AG08395 (cell line): ENCODE data around the gene PDZD2.

ENCODE experiments used
- DNase-seq: peaks from one replicate; pipeline ENCODE4 v3.0.0; 2012; ENCODE audit warnings: mixed read lengths, low spot score

Gene PDZD2

DNA sequence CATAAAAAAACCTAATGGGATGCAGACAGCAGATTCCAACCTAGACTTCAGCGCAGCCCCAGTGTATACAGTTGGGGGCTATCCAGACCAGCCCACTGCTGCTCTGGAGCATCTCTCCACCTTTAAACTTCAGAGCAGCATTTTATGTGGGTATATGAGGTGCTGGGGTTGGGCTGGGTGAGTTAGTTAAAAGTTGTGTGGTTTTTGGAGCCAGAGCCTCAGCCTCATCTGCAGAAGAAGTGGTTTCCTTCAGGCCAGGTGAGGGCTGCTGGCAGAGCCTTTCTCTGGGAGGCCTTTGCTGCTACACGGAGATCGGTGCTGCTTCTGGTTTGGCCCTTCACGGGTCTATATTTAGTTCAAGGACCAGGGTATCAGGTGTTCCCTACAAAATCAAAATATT, 228.3 kb downstream of the PDZD2 start:
- DNase-seq = no peak

DNA sequence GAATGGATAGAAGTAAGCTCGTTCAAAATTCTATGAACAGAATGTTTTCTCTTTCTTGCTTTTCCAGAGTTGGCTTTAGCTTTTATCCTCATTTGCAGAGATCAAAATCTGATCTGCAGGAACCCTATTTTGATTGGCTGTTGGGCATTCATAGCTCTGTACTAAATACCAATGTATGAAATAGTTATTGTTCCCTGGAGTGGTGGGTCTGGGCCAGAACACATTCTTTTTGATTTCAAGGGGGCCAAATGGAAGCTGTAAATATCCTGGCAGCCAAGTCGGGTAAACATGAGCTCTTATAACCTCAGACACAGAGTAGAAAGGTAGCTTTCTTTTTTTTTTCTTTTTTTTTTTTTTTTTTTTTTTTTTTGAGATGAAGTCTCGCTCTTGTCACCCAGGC, 241.5 kb downstream of the PDZD2 start:
- no peak for DNase-seq

DNA sequence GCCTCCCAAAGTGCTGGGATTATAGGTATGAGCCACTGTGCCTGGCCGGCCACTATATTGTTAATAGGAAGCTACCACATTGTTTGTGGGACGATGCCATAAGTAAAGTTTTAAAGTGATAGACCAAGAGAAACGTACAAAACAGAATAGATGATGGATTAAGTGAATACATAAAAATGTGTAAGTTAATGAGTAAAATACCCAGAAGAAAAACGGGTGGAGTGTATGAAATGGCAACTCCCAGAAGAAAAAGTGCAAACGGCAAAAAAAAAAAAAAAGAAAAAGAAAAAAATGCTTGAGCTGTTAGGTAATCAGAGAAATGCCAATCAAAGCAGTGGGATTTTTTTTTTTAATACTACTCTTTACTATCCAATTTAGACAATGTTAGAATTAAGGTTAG, 246.0 kb downstream of the PDZD2 start:
- no peak for DNase-seq

DNA sequence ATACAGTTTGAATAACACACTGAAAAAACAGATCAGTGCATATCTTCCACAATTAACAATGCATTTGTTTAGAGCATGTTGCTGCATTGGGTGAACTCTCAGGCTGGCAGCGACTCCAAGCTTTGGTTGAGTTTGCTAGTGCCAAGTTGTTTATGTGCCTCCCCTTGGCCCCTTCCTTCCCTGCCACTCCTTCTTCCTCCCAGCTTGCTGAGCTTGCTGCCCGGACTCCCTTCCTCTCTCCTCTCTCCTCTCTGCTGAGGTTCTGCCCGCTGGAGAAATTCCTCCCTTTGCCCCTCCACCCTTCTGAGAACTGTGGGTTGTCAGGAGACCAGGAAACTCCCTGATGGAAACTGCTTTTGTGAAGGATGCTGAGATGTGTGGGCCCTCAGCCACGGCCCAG, 247.3 kb downstream of the PDZD2 start:
- DNase-seq = no peak

DNA sequence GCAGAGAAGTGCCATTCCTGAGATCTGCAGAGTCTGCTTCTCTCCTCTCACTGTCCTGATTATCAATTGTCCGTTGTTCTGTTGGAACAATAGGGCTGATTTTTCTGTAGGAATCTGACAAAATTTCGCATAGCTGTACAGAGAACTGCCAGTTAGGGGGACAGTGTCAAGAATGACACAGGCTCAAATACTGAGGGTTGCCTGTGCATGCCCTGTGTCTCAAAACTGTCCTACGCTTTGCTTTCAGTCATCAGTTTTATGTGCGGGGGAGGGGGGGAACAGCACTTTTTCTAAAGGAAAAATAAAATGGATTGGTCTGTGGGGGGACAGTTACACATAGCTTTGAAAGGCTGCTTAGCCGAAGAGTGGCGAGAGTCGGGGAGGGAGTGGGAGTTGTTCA, 248.6 kb downstream of the PDZD2 start:
- no peak for DNase-seq

DNA sequence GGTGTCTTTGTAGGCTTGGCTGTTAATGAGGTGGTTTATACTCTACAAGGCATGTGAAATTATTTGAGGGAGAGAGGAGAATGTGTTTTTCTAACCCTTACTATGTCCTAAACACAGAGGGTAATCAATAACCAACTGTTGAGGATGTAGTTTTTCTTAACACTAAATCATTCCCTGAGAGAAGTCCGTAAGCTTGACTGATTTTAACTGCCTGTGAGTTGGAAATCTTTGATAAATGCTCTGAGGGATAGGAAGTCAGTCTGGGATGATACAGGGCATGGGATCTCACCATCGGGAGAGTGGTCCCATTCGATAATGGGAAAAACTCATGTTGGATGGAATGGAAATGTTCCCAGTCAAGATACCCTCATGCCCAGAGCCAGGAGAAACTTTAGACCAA, 249.6 kb downstream of the PDZD2 start:
- no peak for DNase-seq

DNA sequence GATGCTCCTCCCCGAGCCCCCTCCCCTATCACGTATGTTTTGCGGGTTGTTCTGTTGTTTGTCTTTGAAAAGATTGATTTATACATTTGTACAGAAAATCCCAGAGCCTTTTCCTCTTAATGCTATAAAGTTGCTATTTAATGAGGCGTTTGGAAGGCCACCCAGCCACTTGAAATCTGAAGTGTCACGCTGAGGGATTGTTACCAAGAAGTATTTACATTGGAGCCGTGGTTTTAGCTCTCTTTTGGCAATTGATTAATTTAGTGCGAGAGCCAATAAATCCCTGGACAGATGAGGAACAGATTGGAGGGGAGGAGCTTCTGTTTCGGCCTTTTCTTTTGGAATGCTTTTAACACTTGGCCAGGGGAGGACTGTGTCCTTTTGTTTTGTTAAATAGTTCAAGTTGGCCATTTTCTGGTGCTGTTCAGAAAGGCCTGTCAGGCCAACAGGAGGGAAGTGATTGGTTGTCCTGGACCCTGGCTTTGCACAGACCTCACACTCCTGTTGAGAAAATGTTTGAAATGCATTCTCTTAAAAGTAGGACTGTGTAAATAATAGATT, 250.2 kb downstream of the PDZD2 start:
- DNase-seq = no peak

DNA sequence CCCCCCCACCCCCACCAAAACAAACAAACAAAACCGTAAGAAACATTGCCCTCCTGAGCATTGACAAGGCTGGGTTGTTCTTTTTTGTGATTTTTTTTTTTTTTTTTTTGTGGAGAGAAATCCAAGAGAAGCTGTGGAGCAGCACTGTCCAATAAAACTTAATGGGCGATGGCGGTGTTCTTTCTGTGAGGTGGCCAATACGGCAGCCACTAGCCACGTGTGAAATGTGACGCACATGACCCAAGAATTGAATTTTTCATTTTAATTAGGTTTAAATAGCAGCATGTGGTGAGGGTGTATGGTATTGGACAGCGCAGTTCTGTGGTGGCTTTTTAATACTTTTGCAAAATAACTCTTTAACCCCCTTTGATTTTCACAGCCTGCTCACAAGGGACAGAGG, 251.1 kb downstream of the PDZD2 start:
- DNase-seq = no peak

DNA sequence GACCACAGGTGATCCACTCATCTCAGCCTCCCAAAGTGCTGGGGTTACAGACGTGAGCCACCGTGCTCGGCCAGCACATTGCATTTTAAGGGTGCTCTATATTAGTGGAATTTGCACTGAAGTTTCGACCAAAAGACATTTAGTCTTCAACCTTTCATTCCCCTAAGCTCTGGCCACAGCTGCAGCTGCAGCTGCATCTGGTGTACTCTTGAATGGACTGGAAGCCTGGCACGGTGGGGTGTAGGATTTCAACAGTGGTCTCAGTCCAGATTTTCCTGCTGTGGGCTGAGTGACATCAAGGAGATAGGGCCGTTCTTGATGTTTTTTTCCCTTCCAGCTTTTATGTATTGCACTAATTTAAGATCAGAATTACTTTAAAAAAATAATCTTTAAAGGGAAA, 255.2 kb downstream of the PDZD2 start:
- DNase-seq = no peak

DNA sequence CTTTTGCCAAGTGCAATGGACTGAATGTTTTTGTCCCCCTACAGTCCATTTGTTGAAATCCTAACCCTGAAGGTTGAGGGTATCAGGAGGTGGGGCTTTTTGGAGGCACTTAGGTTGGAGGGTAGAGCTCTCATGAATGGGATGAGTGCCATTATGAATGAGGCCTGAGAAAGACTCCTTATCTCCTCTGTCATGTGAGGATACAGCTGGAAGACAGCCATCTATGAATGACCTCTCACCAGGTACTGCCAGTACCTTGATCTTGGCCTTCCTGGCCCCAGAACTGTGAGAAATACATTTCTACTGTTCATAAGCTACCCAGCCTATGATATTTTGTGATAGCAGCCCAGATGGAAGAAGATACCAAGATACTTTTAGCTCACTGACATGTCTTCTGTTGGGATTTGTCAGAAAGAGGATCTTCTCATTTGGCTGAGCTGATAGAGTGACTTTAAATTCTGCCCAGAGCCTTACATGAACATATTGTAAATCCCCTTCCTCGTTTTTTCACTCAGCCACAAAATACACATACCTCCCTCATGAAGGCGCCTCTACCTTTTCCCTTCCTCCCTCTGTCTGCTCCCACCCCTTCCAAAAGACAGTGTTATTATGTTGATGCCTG, 256.4 kb downstream of the PDZD2 start:
- DNase-seq = no peak

DNA sequence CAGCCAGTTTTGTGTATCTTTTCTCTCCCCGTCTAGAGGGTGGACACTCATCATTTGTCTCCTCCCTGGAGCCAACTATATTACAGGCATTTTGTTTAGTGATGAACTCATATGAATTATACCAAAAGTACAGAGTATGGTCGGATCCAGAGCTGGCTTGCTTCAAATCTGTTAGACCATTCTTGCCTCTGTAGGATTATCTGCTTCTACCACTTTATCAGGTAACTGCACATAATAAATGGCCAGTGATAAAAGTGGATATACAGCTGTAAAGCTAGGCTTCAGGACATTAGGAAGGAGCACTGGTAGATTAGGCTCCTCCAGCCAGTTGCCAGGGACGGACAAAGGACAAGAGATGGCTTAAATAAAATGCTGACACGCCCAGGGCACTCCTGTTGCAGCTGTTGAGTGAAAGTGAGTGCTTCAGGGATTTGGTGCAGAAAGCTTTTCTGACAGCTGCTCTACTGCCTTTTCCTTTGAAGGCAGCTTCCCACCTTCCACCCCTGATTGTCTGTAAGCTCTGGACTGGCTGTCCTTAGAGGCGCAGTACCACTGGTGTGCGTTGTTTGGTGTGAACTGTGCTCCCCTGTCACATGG, 259.2 kb downstream of the PDZD2 start:
- no peak for DNase-seq

DNA sequence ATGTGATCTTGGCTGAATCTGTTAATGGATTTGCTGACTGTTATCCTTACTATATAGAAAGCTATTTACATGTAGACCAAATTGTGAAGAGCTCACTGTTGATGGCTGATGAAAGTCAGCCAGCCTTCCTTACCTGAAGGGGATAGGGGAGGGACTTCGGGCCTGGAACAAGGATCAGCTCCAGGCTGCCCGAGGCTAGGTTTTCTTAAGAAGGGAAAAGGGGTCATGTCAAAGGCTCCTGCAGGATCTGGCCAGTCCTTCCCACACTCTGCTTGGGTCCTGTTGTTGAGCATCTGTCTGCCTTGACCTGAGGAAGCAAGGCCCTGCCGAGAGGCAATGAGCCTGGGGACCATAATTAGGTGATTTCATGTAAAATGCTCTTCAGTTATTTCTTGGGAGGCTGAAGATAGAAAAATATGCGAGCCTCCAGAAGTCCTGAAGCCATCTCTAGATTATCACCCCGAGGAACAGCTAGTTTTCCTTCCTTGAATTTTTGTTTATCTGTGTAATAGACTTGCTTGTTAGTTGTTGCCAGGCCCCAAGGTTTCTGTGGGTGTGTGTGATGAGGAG, 261.4 kb downstream of the PDZD2 start:
- DNase-seq = no peak

DNA sequence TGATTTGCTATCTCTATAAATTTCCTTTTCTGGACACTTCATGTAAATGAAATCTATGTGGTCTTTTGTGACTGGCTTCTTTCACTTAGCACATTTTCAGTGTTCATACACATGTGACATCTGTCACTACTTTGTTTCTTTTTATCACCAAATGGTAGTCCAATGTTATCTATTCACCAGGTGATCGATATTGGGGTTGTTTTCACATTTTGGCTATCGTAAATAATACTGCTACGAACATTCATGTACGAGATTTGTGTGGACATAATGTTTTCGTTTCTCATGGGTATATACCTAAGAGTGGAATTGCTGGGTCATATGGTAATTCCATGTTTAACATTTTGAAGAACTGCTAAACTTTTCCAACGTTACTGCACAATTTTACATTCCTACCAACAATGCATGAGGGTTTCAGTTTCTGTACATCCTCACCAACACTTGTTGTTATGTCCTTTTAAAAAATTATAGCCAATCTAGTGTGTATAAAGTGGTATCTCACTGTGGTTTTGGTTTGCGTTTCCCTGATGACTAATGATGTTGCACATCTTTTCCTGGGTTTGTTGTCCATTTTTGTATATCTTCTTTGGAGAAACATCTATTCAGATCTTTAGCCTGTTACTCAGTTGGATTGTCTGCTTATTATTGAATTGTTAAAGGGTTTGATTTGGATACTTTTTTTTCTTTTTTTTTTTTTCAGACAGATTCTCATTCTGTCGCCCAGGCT, 263.0 kb downstream of the PDZD2 start:
- DNase-seq = no peak

DNA sequence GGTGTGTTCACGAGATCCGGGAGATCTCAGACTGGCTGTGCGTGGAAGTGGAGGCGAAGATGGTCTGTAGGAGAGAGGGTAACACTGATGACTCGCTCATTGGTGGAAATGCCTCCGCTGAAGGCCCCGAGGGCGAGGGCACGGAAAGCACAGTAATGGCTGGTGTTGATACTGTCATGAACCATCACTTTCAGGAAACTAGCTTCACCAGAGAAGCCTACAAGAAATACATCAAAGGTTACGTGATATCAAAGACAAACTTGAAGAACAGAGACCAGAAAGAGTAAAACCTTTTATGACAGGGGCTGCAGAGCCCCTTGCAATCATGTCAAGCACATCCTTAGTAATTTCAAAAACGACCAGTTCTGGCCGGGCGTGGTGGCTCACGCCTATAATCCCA, 269.5 kb downstream of the PDZD2 start:
- DNase-seq = no peak

DNA sequence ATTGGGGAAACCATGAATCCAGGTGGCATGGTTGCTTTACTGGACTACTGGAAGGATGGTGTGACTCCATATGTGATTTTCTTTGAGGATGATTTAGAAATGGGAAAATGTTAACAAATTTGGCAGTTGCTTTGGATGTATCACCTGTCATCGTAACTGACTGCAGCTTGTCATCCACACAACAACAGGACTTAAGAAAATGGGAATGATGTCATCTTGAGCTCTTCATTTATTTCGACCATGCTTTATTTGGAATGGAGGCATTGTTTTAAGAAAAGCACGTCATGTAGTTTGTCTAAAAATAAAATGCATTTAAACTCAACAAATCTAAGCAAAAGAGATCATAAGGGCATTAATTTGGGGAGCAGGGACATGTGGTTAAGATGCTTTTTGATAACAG, 270.1 kb downstream of the PDZD2 start:
- DNase-seq = no peak

DNA sequence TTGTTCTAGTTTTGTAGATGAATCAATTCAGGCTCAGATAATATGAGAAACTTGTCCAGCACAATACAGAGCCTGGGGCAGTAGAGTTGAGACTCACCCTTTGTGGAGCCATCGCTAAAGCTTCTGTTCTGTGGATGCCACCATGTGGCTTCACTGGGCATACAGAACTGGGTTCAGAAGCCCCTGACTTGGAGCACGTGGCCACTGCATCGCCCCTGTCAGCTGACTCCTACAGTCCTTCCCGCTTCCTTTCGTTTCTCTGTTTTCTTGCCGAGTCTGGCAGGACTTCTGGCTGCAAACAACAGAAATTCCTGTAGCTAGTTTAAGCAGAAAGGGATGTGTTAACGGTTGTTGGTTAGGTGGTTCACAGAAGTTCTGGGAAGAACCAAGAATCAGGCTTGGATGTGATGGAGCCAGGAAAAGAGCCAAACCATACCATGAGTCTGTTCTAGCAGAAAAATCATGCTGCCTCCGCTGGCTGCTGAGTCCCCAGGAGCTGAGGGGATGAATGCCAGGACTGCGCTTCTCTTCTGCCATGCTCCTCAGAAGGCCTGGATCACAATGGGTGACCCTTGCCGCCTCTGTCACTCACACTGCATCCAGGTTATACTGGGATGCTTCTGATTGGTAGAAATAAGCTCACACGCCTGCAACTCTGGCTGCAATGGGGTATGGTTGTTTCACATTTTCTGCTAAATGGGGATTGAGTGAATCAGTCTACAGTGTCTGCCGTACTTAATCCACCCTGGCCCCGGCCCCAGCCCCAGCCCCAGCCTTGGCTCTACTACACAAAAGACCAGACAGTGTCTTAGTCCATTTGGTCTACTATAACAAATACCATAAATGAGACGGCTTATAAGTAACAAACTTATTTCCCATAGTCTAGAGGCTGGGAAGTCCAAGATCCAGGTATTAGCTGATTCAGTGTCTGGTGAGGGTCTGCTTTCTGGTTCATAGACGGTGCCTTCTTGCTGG, 272.6 kb downstream of the PDZD2 start:
- DNase-seq = no peak

DNA sequence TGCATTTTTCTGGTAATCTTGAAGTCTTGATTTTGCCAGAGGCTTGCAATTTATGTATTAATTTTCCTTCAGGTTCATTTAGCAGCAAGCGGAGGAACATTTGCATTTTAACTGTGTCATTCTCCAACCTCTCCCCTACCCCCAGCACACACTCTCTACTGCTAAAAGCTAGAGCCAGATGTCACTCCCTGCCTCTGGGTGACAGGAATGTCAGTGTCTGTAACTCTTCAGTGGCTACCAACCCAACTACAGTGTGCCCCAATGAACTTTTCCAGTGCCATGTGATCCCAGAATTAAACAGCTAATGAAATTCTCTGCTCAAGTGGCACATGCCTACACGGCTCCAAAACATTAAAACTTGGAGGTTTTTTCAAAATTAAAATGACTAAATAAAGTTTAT, 274.9 kb downstream of the PDZD2 start:
- no peak for DNase-seq

DNA sequence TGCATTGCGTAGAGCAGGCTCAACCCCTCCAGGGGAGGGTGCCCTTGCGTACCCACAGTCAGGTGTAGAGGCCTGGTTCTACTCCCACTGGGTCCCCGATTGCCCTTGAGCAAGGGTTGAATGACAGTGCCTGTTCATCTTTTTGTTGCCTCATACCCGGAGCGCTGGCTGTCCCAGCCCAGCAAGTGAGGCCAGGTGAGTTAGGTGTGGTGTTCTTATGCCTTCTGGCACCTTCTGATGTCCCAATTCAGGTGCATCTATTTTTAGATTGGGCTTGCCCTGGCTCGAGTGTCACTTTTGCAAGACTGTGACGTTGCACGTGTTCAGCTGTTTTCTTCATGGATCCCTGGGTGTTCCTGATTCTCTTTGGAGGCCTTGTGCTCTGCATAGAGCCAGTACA, 277.4 kb downstream of the PDZD2 start:
- DNase-seq = no peak

DNA sequence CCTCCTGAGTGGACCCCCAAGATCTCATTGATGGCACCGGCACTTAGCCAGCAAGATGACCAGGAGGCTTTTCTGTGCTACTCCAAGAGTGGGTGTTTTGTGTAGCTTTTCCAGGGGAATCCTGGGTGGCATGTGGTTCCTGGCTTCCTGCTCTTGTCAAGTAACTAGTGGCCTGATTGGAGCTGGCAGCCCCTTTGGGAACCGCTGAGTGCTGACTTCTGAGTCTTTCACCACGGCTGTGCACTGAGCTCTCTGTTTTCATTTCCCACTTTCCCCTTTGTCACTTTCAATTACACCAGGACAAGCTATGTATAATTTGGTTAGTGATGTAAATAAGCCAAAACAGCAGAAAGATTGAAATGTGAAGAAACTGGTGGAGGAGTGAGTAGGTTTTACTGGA, 279.8 kb downstream of the PDZD2 start:
- no peak for DNase-seq

DNA sequence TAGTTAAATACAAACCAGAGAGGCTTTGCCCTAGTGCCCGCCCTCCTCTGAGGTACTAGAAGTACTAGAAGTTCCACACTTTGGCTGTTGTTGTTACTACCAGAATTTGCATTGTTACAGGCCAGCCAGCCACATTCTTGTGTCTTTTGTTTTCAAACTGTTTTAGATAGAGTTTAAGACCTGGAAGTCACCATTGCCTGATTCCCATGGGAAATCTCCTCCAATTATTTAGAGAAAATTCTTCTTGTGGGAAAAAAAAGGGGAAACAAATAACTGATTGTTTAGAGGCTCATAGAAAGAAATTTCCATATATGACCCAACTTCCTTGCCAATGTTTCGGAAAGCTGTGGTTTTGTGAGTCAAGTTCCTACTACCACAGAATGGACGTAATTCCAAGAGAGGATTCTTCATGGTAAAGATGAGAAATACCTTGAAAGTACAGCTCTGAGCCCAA, 282.9 kb downstream of the PDZD2 start:
- peak; percentile 54 for DNase-seq

DNA sequence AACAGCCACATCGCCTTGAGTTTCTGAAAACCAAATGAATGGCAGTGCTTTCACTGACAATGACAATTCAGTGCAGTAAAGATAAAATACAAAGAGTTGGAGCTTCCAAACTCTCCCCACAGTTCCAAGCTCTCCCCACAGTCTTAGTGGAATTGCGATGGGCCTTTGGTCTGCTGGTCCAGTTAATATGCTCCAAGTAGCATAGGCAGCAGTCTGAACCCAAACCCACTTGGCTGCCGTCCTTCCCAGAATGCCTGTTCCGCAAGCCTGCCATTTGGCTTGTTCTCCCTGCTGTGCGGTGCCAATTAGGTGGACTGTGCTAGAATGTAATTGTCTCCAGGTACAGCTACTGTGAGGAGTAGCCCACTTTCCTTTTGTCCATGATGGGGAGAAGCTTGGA, 285.1 kb downstream of the PDZD2 start:
- no peak for DNase-seq

DNA sequence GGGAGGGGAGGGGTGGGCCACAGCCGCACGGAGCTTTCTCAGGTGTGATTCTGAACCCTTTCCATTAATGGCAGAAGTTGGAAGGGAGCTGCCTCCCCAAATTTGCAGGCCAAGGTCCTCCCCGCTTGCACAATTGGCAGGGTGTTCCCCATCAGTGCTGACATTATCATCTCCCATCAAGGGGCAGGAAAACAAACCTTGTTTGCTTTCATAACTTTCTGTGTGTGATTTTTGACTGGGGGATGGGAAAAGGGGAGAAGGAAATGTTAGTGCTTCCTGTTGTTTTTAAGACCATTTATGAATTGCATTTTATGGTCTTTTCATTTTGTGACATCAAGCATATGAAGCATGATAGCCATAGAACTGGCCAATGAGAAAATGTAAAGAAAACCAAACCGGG, 292.9 kb downstream of the PDZD2 start:
- no peak for DNase-seq
